ENCODE data around the gene LPIN1.

Gene LPIN1

DNA sequence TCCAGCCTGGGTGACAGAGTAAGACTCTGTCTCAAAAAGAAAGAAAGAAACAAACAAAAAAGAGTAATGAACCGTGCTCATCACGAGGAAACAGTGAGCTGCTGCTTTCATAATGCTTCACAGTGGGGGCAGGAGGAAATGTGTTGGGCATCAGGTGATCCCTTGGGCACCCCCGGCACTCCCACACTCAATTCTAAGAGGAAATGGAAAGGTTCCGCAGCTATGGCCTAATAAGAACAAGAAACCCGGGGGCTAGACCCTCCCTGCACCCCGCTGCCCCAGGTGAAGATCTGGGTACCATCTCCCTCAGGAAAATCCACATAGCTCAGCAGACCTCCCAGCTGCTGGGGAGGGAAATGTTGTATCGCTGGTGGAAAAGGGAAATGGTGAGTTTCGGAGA lies 118.9 kb downstream of the LPIN1 start:
- DNase-seq (ENCODE audit: low read depth in 2 of 2), result no peak

- DNase-seq (ENCODE audit: low read depth in 2 of 2), result no peak
Observed at GRCh38 chr2:11865805-11866204, 119.4 kb downstream of the LPIN1 start.

GRCh38 chr2:11866358-11867335 lies 120.2 kb downstream of the LPIN1 start:
- no peak for DNase-seq (ENCODE audit: low read depth in 2 of 2)

DNA sequence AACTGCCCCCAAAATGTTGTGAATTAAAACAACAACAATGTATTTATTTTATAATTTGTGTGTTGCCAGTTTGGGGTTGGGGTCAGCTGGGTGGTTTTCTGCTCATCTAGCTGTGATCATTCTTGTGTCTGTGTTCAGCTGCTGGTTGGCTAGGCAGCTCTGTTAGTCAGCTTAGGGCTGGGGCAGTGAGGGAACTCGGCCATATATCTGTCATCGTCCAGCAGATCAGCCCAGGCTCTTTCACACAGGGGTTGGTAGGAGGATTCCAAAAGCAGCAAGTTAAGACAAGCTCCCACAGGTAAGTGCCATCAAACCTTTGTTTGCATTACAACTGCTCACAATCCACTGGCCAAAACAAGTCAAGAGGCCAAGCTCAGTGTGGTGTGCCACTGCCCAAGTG lies 121.5 kb downstream of the LPIN1 start:
- no peak for DNase-seq (ENCODE audit: low read depth in 2 of 2)

DNA sequence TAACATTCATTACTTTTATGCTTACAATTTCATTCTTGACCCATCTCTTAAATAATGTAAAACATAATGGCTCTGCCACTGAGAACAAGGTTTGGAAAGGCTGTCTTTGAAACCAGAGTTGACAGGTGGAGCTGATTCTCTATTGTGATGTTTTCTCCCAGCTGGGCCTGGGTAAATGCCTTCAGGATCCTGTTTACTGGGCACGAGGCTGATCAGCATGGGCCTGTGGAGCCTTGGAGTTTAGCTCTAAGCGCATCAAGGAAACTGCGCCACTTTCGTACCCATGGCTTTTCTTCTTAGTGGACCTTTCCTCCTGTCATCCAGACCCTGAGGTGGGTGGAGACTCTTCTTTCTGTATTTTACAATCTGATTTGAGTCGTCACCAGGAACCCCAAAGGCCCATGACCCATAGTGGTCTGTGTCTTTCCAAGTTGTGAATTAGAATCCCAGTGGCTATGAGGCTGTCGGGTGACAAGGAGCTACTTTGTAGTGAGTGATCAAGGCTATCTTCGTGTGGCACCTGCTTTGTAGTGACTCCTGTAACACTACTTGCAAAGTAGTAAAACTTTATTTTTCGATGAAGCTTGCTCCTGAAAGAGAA lies 123.1 kb downstream of the LPIN1 start:
- no peak for DNase-seq (ENCODE audit: low read depth in 2 of 2)

- DNase-seq (ENCODE audit: low read depth in 2 of 2), result no peak
Observed at GRCh38 chr2:11870064-11870463, 123.6 kb downstream of the LPIN1 start.

DNA sequence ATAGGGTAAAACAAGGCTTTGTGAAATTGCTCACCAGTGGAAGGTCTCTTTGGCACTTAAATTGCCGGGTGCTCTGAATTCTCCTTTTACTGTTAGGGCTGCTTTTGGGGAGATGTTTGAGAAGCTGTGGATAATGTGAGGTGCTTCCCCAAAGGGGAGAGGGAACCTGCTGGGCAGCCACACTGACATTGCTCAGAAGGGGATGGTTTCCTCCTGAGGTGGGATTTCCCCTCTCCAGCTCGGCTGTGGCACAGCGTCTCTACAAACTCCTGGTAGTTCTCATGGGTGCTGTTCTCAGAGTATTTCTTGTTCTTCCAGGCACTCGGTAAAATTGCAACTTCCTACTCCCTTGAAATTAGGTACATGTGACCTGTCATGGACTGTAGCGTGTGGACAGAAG lies 124.2 kb downstream of the LPIN1 start:
- DNase-seq (ENCODE audit: low read depth in 2 of 2), result no peak

DNA sequence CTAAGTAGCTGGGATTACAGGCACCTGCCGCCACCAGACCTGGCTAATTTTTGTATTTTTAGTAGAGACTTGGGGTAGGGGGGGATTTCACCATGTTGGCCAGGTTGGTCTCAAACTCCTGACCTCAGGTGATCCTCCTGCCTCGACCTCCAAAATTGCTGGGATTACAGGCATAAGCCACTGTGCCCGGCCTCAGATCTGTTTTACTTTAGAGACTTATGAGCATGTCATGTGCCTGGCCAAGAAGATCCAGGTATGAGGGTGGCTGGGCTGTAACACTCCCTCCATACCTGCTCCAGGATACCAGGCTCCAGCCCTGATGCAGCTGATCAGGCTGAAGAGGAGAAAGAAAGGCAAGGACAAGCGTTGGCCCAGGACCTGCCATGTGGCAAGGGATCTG lies 125.0 kb downstream of the LPIN1 start:
- no peak for DNase-seq (ENCODE audit: low read depth in 2 of 2)

DNA sequence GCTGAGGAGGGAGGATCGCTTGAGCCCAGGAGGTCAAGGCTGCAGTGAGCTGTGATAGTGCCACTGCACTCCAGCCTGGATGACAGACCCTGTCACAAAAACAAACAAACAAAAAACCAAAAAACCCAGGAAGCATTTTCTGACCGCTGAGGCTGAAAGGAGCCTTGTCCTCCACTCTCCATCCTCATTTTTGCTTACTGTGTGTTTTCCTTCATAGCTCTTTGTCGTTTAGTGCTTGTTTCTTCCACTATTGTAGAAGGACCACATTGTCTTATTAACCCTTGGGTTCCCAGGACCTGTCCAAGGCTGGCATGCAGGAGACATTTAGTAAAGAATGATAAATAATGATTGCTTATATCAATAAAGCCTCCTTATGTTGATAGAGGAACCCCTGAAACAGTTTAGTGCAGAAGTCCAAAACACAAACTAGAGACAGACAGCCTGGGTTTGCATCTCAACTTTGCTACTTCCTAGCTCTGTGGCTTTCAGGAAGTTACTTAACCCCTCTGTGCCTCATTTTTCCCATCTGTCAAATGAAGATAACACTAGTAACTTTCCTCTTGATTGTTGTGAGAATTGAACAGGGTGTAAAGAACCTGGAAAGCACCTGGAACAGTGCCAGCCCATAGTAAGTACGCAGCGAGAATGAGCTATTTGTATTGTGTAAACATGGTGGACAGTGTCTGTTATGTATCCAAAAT lies 126.0 kb downstream of the LPIN1 start:
- DNase-seq (ENCODE audit: low read depth in 2 of 2), result no peak

DNA sequence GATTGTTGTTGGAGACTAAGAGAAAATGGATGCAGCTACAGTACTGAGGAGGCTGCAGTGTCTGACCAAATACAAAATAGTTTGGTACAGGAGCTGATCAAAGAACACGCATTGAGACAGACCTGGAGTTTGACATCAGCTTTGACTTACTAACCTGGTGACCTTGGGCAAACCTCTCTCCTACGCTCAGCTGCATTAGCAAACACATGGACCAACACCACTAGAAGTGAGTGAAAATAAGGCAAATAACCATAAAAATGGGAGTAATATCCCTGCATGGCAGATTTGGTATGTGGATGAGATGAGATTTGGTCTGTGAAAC lies 126.5 kb downstream of the LPIN1 start:
- DNase-seq (ENCODE audit: low read depth in 2 of 2), result no peak

DNA sequence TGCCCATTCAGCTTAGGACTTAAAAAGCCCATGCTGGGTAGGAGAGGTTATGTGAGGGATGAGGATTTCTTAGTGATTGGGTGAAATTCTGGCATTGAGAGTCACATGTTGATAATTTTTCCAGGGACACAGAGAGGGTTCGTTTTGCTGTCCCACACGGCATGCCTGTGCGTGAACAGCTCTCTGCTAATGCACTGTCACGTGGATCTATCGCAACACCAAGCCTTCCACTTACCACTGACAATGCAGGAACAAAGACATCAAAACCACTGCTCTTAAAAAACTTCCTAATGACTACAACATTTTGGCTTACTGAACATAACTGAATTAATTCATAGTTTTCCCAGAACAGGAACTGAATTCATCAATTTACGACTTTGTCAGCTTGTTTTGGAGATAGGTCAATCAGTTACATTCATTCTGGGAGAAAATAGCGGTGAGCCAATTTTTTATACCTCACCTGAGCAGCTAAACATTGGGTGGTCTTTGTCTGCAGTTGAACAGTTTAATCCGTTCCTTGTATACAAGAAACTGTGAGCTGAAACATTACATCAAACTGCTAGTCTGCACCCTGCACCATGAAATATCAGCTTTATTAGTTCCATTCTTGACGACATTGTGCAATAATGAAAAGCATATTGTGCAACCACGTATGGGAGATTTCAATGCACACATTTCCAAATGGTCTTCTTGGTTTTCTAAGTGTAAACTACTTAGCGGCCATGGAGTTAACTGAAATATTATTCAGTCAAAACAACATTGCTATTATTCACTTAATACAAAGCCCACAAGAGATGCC lies 127.1 kb downstream of the LPIN1 start:
- DNase-seq (ENCODE audit: low read depth in 2 of 2), result no peak

- DNase-seq (ENCODE audit: low read depth in 2 of 2), result no peak
Observed at GRCh38 chr2:11874861-11875260, 128.4 kb downstream of the LPIN1 start.

DNA sequence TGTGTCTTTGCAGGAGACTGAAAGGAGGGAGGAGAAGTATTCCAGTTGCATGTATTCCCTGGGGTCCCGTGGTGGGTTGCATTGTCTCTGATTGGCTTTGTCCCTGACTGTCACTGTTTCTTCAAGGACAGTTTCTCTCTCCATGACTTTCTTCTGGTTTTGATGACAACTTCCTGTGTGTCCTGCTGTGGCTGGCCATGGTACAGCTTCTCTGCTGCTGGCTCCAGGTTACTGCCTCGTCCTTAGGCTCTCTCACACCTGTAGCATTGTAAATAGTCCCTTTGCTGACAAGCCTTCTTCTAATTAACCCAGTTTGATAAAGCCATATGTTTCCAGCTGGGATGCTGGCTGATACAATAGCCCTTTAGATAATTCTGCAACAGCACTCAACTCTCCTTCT lies 129.0 kb downstream of the LPIN1 start:
- DNase-seq (ENCODE audit: low read depth in 2 of 2), result no peak

- DNase-seq (ENCODE audit: low read depth in 2 of 2), result no peak
Observed at GRCh38 chr2:11876436-11876835, 130.0 kb downstream of the LPIN1 start.

- DNase-seq (ENCODE audit: low read depth in 2 of 2), result no peak
Observed at GRCh38 chr2:11876889-11877288, 130.5 kb downstream of the LPIN1 start.
